HG02885 (cell line): ENCODE results near the gene AJAP1.
"Not testable (repeated sequence)": the region's sequence is repeated elsewhere in the genome, so short reads cannot be mapped to it uniquely, and the experiment has no call there.

Source experiments
- ATAC-seq: cut with Tn5 transposase; IDR thresholded peaks from one replicate; pipeline ENCODE4 v1.9.1; 2021; ENCODE audit warnings: mild to moderate bottlenecking; ENCODE audit not compliant: unreplicated experiment, poor library complexity

AJAP1 gene

DNA sequence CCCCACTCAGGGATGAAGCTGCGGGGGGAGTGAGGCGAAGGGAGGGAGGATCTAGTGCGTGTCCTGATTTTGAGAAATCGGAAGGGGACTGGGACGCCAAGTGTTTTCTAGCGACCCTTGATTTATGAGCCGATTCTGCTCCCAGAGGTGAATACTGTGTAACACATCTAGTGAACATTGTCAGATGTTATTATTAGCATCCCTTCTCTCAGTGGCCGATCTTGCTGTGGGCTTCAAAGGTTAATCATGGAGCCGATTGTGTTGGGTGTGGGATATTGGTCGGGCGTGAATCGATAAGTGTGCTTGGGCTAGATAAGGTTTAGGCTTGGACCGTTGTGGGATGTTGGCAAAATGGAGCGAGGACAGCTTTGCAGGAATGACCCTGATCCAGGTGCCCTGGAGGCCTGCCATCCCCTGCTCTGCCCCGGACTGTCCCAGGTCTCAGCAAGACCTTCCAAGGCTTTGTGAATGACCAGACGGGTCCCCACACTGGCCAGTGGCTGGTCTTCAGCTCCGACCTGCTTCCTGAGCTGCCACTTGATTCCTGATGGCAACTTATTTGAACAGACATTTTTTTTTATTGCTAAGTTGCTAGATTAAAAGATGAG lies 2.2 kb downstream of the AJAP1 start:
- no peak for ATAC-seq

DNA sequence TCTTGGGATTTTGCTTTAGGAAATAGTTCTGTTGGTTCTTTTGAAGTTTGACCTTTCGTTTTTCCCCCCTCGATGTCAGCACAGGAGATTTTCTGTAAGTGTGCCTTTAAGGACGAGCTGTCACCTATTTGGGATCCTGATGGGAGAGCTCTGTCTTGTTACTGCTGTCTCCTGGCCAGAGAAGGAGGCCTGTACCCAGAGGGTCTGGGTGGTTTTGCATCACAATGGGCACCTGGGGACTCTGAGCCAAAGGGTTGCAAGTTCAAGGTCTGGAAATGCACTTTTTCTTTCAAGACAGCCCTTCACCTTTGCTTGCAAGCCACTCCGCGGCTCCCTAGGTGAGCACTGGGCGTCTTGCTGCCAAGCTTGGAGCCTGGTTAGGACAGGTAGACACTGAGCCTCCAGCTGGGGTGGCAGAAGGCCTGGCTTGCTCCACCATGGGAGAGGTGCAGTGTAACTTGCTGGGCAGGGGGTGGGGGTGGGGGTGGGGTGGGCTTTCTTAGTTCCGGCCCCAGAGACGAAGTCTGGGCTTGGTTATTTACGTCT lies 2.9 kb downstream of the AJAP1 start:
- ATAC-seq, result no peak

DNA sequence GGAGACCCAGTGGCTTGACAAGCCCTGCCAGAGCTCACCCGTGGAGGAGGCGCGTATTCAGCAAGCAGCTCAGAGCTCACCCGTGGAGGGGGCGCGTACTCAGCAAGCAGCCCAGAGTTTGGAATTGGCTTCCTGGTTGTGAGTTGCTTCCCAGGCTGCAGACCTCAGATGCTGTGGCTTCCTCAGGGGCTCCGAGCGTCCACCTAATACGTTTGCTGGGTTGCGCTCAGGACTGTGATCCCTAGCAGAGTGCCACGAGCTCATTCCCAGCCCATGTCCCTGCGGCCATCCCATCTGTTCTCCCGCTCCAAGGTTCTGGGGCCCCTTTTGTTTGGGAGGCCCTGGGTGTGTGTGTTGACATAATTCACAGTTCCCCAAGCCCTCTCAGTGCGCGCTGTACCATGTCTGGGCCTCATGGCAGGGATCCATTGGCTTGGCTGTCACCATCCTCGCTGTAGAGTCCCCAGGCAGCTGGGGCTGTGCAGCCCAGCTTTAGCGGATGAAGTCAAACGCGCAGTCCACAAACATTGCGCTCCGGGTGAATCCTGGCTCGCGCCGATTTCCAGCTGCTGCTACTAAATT lies 3.6 kb downstream of the AJAP1 start:
- ATAC-seq, result no peak

DNA sequence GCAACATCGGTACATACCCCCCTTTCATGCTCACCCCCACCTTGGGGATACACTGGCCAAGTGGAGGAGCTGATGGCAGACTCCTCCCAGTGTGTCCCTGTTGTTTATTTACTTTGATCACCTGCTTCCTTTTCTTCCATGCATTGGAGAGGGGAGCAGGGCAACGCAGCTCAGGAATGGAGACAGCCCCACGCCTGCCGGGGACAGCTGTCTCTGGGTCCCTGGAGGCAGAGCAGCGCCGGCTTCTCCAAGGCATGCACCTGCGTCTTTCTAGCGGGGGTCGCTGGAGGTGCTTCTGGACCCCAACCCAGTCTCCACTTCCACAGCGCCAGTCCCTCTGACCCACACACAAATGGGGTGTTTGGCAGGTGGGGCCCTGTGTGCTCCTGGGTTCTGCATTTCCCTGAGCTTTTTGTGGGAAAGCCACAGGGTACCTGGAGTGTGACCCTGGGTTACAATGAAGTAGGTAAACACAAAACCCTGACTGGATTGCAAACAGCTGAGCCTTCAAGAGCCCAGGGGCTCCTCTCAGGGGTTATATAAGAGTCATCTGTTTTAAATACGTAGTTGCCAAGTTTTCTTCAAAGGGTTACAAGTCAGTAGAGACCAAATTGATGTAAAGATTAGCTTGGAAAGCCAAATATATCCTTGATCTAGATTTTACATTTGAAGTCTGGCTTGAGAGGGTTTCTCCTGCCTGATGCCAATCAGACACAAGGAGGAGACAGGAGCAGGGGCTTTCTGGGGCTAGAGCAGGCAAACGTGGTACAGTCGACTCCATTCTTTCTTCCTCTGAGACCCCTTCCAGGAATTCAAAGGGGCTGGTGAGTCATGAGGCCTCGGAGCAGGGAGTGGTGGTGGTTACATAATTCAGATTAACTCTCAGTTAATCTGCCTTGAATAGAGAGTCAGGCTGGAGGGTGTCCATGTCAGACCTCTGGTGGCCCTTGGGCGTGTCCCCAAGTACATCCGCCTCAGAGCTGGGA lies 4.5 kb downstream of the AJAP1 start:
- ATAC-seq, result no peak

DNA sequence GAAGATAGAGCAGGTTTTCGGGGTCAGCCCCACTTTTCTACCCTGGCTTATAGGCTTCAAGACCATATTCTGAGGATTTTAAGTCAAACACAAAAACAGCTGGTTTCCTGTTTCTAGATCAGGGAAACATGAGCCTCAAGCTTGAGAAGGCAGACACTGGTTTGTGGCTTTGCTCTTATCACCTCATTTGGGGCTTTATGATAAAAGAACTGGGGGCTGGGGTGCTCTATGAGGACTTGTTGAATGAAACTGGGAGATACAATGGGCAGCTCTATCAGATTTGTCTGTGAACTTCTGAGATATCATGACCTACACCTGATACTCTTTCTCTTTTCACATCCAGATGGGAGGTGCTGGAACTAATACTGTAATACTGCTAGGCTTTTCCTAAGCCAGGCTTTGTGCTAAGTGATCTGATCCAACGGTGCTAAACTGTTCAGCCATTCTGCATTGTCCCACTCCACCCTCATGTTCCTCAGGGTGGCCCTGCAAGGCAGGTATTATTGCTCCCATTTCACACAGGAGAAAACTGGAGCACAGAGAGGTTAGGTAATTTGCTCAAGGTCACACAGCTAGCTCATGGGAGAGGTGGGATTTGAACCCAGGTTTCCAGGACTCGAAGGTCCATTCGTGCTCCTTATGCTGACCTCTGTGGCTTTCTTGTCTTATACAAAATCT lies 6.6 kb downstream of the AJAP1 start:
- no peak for ATAC-seq

DNA sequence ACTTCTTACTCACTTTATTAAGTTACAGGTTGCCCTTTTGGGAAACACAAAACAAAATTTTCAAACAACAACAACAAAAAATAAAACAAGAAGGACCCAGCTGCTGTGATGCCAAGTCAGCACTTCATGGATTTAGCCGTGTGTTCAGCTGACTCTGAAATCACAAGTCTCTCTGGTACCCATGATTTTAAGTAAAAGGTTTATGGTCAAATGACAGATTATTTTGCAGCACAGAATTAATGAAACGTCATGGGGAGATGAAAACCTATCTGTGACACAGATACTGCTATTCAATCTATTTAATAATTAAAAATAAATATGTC lies 7.1 kb downstream of the AJAP1 start:
- ATAC-seq, result no peak

DNA sequence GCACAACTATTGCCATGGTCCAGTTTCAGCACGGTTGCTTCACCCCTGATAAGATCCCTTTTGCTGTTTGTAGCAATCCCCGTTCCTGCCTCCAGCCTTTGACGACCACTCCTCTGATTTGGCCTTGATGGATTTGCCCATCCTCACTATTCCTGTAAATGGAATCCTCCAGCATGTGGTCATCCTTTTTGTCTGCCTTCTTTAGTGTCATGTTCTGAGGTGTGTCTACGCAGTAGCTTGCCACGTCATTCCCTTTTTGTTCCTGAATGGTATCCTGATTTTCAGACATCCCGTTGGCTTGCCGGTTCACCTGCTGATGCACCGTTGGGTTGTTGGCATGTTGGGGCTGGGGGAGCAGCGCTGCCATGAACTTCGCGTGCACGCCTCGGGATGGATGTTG lies 7.8 kb downstream of the AJAP1 start:
- ATAC-seq, result no peak

DNA sequence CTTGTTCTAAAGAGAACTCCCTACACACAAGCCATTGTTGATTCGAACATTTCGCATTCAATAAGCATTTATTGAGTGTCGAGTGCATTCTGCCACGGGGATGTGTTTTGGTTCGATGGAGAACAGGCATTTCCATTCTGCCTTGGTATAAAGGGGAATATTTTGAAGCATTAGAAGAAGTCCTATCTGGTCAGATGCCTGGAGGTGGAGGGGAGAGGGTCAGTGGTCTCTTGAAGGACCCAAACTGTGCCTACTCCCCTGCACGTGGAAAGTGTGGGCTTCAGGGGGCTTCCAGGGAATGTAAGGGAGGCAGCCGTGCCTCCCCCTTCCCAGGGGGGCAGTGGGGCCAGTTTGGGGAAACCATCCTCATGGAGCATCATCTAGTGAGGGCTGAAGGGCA lies 8.3 kb downstream of the AJAP1 start:
- no peak for ATAC-seq

DNA sequence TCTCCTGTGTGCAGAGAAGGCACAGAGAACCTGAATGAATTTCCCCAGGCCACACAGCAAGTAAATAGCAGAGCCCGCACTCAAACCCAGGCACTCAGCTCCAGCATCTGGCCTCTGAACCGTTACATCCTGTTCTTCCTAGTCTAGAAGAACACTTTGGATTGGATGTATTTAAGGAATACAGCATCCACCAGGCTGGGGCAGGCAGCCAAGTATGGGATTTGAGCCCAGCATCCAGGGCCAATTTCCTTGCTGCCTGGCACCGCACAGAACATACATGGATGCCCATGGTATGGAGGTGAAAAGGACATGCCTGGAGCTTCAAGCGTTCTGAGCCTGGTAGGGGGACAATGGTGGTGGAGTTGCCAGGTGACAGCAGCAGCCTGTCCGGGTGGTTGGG lies 9.7 kb downstream of the AJAP1 start:
- ATAC-seq, result no peak

DNA sequence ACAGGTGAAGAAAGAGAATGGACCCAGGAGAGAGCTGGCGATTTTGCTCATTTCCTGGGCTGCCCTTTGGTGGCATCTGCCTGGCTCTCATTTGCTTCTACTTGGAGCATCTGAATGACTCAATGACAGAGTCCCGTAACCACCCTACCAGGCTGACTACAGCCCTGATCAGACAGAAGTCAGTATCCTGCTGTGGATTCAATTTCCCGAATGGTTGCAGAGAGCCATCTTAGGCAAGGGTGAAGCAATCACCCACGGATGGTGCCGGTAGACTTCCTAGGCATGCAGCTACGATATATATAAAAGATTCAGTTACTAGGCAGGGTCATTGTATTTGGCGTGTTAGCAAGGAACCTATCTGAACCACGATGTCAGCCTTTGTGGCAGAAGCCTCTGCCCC lies 10.2 kb downstream of the AJAP1 start:
- ATAC-seq, result no peak

DNA sequence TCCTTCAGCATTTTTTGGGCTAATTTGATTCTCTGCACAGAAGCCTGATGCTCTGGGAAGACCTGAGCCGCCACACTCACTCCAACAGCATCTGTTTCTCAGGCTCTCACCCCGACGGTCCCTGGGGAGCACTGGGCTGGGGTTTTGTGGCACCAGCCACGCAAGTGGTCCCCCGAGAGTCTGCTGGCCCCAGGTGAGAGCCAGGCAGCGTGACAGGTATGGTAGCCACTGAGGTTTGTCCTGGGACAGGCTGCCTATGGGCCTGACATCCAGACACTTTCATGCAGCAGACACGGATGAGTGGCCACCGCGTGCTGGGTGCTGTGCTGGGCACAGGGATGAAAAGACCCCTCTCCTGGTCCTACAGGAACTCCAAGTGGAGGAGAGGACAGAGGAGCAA lies 11.0 kb downstream of the AJAP1 start:
- no peak for ATAC-seq

DNA sequence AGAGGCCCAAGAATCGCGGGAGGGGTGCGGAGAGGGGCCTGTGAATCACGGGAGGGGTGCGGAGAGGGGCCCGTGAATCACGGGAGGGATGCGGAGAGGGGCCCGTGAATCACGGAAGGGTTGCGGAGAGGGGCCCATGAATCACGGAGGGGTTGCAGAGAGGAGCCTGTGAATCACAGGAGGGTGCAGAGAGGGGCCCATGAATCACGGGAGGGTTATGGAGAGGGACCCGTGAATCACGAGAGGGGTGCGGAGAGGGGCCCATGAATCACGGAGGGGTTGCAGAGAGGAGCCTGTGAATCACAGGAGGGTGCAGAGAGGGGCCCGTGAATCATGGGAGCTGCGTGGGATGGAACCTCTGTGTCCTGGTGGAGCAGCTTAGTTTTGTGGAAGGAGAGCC lies 12.3 kb downstream of the AJAP1 start:
- not testable (repeated sequence) for ATAC-seq

DNA sequence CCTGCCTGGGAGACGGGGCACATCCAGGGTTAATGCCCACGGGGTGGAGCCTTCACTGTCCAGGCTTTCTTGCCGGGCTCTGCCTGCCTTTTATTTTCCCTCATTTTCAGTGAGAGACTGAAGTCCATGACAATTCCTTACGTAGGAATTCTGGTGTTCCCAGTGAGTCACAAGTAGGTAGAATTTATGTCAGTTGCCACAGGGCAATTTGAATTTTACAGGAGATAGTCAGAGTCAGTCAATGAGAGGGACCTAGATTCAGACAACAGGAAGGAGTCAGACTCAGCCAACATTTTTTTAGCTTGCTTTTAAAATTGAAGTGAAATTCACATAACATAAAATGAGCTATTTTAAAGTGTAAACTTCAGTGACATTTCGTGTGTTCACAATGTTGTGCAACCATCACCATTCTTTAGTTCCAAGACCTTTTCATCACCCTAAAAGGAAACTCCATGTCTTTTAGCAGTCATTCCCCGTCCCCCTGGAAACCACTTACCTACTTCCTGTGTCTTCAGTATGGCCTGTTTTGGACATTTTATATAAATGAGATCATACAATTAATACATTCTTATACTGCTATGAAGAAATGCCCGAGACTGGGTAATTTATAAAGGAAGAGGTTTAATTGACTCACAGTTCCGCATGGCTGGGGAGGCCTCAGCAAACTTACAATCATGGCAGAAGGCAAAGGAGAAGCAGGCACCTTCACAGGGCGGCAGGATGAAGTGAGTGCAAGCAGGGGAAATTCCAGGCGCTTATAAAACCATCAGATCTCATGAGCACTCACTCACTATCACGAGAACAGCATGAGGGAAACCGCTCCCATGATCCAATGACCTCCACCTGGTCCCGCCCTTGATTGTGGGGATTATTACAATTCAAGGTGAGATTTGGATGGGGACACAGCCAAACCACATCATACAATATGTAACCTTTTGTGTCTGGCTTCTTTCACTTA lies 14.6 kb downstream of the AJAP1 start:
- no peak for ATAC-seq

DNA sequence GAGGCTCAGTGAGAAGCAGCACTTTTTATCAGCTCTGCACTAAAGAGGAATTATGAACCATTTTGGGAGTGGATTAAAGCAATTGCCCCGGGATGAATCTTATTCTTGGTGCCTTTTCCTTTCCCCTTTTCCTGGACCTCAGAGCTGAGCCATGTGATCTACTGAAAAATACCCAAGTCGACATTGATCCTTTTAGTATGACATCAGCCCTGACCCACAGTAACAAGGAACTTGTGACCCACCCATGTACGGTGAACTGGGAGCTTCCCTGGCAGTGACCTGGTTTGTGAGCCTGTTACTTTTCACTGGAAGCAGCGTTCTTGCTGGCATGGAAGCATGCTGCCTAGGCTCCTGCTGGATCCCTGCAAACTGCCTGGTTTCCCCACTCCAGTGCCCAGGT lies 15.9 kb downstream of the AJAP1 start:
- no peak for ATAC-seq

DNA sequence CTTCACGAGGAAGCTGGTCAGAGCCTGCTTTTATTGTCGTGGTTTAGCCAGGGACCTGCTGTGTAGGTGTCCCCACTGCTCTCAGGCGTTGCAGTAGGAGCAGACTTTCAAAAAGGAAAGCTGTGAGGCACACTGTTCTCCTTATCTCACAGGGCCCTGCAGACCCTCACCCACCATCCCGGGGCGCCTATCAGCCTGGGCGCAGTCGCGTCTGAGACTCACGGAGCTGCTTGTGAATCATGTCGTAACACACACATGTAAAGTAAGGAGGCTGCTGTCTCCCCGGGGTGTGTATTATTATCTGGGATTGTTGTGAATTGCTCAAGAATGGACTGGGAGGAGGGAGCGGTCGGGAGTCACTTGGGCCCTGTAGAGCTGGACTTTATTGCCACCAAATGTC lies 17.4 kb downstream of the AJAP1 start:
- no peak for ATAC-seq

DNA sequence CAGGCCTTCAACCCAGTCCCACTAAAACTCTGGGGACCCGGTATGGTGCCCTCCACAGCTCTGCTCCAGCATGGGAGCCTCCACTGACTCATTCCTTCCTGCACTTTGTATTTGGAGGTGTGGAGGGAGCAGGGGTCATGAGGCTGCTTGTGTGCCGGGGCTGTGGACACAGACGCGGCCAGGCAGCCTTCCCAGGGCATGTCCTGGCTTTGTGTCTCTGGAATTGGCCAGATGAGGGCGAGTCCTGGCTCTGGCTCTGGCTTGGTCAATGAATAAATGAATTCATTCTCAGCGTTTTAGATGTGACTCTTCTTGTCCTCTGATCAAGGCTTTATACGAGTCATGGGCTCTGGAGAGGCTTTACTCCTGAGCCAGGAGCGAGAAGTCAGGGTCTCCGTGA lies 19.1 kb downstream of the AJAP1 start:
- ATAC-seq, result no peak

DNA sequence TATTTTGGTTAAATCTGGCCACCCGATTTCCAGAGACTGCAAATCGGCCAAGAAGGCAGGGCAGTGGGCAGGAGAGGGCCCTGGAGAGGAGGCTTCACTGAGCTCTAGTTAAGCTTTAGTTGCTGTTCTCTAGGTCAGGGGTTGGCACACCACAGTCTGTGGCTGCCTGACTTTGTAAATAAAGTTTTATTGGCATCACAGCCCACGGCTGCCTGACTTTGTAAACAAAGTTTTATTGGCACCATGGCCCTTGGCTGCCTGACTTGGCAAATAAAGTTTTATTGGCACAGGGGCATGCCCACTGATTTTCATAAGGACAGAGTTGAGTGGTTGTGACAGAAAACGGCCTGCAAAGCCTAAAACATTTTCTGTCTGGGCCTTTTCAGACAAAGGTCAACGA lies 19.7 kb downstream of the AJAP1 start:
- ATAC-seq, result no peak

DNA sequence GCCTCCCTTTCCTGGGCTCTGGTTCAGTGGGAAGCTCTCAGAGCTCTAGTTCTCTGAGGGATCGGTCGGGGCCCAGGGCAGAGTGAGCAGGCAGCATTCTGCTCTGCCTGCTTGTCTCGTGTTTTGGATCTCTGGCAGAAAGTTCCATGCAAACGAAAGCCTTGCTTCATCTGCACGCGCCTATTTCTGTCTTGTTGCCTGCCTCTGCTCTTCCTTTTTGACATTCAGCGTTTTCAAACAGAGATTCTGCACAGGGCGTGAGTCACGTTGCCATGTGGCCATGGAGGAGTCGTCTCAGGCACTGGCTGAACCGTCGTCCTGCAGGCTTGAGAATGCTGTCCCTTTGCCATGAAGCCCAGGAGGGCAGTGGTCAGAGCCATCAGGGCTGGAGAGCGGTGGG lies 20.3 kb downstream of the AJAP1 start:
- no peak for ATAC-seq

DNA sequence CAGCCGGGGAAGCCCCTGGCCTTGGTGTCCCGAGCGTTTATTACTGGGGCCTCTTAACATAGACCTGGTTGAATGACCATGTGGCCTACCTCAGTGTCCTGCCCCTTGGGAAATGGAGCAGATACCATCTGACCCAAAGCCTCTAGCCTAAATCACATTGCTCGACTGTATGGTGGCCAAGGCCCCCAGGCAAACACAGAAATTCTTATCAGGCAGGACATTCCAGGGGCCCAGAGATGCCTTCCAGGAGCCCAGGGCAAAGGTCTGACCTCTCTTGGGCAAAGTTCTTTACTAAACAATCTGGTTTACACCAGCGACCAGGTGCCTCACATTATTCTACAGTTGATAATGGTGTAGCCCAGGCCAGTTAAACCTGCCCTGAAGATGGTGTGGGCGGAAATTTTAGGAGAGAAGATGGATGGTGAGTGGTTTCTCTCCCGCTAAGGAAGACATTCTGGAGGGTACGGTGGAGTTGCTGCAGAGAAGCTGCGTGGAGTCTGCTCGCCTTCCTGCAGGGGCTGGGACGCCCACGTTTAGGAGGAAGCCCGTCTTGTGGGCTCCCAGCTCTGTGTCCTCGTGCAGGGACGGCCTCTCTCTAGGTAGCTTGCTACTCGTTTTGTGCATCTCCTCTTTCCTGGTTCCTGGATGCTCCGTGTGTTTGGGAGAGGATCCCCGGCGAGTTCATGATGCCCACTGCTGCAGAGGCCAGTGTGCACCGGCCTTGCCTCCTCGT lies 21.2 kb downstream of the AJAP1 start:
- no peak for ATAC-seq
